HG03175 (cell line): ENCODE data around the gene CERS6.
"Not testable (repeated sequence)": the region's sequence is repeated elsewhere in the genome, so short reads cannot be mapped to it uniquely, and the experiment has no call there.

Experiments used
- ATAC-seq: cut with Tn5 transposase; IDR thresholded peaks from one replicate; pipeline ENCODE4 v1.9.1; 2021; ENCODE audit warnings: mild to moderate bottlenecking, moderate library complexity; ENCODE audit not compliant: unreplicated experiment

Gene CERS6

GRCh38 chr2:168791140-168791539 is 335.1 kb downstream of the CERS6 start:
- ATAC-seq = not testable (repeated sequence)

DNA sequence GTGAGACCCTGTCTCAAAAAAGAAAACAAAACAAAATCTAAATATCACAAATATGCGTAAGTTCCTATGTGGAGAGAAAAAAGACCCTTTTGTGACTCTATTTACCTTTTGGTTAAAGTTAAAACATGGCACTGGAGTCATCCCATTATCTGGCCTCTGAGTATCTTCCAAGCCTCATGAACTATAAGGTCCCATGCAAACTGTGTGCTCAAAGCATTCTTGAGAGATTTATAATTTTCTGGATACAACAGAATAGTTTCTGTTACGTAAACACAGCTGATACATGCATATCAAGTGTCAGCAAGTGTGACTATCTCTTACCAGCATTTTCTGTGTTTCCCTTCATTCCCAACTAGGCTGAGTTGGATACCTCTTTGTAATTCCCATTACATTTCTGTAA is 337.5 kb downstream of the CERS6 start:
- ATAC-seq = no peak

GRCh38 chr2:168794968-168795367 is 338.9 kb downstream of the CERS6 start:
- no peak for ATAC-seq

DNA sequence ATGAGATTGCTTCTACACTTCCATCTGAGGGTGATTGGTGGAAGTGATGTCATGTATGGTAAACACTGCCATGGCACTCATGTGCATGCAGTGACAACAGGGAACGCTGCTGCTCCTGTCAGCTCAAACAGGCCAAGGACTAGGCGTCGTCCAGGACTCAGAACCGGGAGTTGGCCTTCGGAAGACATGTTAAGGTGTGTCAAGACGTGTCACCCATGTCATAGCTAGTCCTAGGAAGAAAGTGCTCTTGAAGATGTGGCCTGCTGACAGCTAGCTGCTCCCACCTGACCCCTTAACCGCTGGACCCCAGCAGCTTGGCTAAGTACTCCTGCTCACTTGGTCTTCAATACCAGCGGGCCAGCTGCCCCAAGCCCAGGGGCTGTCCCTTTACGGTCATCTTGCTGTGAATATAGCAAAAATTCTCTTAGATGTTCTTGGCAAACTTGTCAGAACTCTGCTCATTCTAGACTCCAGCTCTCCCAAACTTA is 340.1 kb downstream of the CERS6 start:
- no peak for ATAC-seq

DNA sequence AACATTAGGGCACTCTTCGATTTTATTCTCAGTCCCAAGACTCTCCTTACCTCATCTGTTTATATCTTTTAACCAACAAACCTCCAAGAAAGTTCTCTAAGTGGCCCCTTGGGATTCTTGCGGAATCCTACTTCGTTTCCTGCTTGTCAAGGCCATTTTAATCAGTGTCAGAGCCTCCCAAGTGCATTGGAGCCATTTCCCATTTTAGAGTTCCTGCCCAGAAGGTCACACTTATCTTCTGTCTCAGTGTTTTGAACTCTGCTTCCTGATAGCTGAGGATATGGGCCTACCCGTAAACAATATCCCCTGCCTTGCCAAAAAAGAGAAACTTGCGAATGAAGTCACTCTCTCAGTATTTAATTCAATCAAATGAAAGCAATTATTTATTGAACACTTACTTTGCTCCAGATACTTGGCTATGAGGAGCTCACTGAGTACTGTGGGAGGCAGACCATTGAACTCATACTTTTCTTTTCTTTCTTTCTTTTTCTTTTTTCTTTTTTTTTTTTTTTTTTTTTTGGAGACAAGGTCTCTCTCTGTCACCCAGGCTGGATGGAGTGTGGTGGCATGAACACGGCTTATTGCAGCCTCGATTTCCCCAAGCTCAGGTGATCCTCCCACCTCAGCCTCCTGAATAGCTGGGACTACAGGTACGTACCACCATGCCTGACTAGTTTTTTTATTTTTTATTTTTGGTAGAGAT is 340.7 kb downstream of the CERS6 start:
- ATAC-seq = no peak

DNA sequence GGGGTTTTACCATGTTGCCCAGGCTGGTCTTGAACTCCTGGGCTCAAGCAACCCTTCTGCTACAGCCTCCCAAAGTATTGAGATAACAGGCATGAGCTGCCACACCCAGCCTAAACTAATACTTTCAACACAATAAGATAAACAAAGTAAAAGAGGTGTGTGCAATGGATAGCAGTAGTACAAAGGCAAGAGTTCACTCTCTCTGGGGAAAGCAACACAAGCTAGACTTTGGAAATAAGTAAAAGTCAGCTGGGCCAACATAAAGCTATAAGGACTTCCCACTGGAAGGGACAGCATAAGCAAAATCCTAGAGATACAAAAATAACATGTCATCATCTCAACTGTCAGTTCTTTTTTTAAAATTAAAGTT is 341.2 kb downstream of the CERS6 start:
- ATAC-seq = no peak

DNA sequence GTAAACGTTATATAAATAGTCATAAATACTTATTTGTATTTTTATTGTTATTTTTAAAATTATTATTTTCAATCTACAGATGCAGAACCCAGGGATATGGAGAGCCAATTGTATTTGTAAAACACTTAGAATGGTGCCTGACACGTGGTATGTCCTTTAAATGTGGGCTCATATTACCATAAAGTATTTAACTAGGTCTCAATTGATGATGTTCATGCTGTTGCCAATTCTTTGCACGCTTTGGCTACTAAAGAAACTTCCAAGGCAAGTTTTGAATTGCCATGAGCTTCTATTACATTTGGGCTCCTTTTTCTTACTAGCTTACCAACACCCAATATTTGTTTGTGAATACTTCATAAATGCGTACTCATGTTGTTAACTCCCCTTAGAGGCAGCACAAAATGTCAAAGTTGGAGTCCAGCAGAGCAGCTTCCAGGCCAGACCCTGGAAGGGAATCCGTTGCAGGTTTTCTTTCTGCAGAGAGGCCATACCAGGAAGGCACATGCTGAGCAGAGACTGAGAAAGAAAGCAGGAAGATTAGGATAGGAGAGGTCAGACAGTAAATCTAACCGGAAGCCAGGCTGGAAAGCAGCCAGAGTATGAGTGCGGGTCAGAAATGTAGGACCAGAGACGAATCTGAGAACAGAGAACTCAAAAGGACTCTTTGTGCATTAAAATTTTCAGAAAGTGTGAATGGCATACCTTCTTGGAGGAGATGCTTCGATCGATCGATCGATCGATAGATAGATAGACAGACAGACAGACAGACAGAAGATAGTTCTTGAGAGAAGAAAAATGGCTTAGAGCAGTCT is 342.2 kb downstream of the CERS6 start:
- ATAC-seq = no peak

GRCh38 chr2:168798888-168799410 is 342.9 kb downstream of the CERS6 start:
- no peak for ATAC-seq

- no peak for ATAC-seq
These were observed 345.4 kb downstream of the CERS6 start for GRCh38 chr2:168801471-168801870.

DNA sequence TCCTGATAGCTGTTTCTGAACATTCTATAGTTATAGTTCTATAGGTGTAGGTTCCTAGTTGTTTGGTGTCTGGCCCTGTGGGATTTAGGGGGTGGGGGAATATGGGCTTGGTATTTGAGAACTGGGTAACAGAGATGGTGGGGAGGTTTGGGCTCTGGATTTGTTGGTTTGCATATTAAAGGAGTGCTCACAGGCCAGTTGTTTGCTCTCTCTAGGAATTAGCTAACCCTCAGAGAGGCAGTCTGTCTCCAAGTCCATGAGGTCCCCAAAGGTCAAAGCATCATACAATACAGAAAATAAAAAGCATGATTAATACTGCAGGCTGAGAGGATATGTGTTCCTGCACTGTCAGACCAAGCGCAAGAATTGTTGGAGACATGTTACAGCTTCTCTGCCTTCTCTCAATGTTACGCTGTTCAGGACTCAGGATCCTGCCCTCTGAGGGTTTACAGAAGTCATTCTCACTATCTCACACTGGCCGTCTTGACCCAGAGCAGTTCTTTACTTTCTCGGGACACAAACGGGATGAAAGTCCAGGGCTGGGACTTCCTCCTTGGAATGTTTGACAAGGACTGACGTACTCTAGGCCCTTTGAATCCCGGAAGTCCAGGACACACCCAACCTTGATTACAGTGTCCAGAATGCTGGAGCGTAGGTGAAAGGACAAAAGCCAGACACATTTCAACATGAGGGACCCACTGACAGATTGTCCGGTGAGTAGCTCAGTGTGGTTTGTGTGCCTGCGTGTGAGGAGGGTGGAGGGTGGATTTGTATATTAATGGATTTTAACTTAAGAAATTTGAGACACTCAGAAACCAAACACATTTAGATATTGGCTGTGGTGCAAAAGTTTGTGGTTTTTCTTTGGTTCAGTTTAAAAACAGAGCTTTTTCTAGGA is 346.1 kb downstream of the CERS6 start, which contains the start of gene NOSTRIN:
Gene NOSTRIN (plus strand): TSS at position 677 of the 898 bp plus-strand sequence. CDS start 10 bp downstream, at position 687.
- ATAC-seq = no peak

DNA sequence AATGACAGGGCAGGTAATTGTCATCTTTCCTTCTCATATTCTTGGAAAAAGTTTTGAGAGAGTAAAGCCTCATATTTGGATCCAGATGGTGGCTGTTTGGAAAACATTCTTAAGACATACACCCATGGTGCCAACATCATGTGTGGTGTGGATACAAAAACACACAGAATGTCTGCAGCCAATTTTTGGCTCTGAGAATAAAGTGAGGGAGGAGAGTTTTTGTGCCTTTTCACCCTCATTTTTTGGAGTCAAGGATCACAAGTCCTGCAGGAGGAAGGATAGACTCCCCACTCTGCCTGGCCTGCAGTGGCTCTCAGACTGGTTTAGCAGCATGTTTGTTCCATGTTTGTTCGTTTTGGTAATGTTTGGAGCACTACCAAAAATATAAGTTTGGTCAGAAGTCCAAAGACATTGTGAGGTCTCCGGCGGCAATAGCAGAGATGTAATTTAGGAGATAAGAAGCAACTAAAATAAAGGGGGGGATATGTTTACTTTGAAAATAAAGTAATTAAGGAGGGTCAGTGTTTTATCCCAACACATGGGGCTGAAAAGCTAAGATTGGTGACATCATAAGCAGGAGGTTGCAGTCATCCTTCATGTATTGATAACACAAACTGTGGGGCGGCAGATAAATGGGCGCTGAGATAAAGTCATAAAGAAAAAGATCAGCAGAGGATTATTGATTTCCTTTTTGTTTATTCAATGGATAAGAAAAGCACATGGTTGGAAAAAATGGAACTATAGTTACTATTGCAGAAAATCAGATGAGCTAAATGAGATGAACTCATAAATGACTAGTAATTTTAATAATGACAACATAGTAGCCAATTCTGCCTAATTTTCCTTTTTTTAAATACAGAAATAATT is 347.0 kb downstream of the CERS6 start:
- no peak for ATAC-seq

- ATAC-seq = no peak
These were observed 348.1 kb downstream of the CERS6 start for GRCh38 chr2:168804214-168804613.

DNA sequence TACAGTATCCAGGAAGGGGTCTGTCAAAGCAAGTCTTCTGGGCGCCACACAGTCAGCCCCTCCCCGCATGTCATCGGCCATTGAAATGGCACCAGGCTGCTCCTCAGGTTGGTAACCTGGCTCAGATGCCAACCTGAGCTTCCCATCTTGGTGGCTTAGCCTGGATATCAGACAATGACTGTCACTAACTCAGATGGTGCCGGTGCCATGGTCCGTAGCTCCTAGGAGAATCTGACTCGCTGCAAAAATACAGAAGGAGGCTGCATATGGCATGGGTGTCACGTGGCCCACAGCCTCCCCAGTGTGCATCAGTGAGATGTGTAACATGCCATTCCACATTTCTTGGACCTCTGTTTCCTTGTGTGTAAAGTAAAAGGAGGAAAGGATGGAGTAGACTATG is 349.5 kb downstream of the CERS6 start:
- ATAC-seq = no peak

GRCh38 chr2:168809537-168809936 is 353.5 kb downstream of the CERS6 start:
- ATAC-seq = no peak

GRCh38 chr2:168810235-168810634 is 354.2 kb downstream of the CERS6 start:
- ATAC-seq = no peak

GRCh38 chr2:168811696-168812095 is 355.6 kb downstream of the CERS6 start:
- ATAC-seq = no peak

- no peak for ATAC-seq
These were observed 358.0 kb downstream of the CERS6 start for GRCh38 chr2:168814046-168814445.

- no peak for ATAC-seq
These were observed 359.2 kb downstream of the CERS6 start for GRCh38 chr2:168814939-168815907.

DNA sequence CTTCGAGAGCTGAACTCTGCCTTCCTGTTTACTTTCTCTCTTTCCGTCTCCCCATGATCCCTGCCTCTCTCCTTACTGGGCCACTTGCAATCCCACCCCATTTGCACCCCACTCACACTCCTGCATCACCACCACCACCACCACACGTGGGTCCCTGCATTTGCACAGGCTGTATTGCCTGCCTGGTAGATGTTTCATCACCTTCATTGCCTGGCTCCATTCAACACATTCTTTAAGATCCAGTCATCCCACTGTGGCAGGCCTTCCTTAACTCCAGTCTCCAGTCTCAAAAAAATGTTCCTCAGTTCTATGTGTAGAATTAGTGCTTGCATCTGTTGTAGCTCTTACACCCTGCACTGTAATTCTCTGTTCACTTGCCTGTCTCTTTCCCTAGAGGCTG is 360.3 kb downstream of the CERS6 start:
- no peak for ATAC-seq
